K562 (cell line): ENCODE measurements around the gene USP10. TPM values are rescaled to one million over a fixed set of nuclear protein-coding genes. Genes with fewer than 3 reads are reported as not detected.

Source experiments
- ARNT ChIP-seq, 2 experiments: fragments of 450-650 bp; IDR thresholded peaks; 2 replicates each; pipeline ENCODE4 v1.6.1; 2016; ENCODE audit warnings: mild to moderate bottlenecking in 1 of 2
- GABPA ChIP-seq: fragments of 200-800 bp; sonication (Bioruptor generic); conservative IDR thresholded peaks from 2 replicates; pipeline ENCODE4 v1.6.1; 2016; ENCODE audit warnings: low read depth, missing genetic modification characterization, missing compliant biosample characterization
- HMG20B ChIP-seq: fragments of 250-450 bp; sonication (Bioruptor Pico); IDR thresholded peaks from 2 replicates; pipeline ENCODE4 v1.5.0; 2021; ENCODE audit warnings: mild to moderate bottlenecking
- LEF1 ChIP-seq: fragments of 450-650 bp; IDR thresholded peaks from 2 replicates; pipeline ENCODE4 v1.6.1; 2016; ENCODE audit warnings: mild to moderate bottlenecking
- MTF1 ChIP-seq: fragments of 250-450 bp; sonication (Bioruptor Pico); IDR thresholded peaks from 2 replicates; pipeline ENCODE4 v1.9.0; 2021; ENCODE audit warnings: moderate library complexity, mild to moderate bottlenecking, inconsistent platforms, borderline replicate concordance
- NFATC3 ChIP-seq: fragments of 450-650 bp; IDR thresholded peaks from 2 replicates; pipeline ENCODE4 v1.6.1; 2017; ENCODE audit warnings: mild to moderate bottlenecking
- POLR2B ChIP-seq: fragments of 450-650 bp; IDR thresholded peaks from 2 replicates; pipeline ENCODE4 v1.6.1; 2018; ENCODE audit warnings: low read depth; ENCODE audit not compliant: partially characterized antibody
- PTTG1 ChIP-seq: fragments of 450-650 bp; IDR thresholded peaks from 2 replicates; pipeline ENCODE4 v1.6.1; 2016; ENCODE audit warnings: low read depth, mild to moderate bottlenecking, missing genetic modification characterization, missing compliant biosample characterization
- XRCC3 ChIP-seq: fragments of 450-650 bp; IDR thresholded peaks from 2 replicates; pipeline ENCODE4 v1.6.1; 2017; ENCODE audit warnings: mild to moderate bottlenecking, moderate library complexity
- ZBTB17 ChIP-seq: fragments of 450-650 bp; formaldehyde crosslinking; IDR thresholded peaks from 2 replicates; pipeline ENCODE4 v1.4.0; 2020; ENCODE audit warnings: mild to moderate bottlenecking
- ZNF311 ChIP-seq: fragments of 250-450 bp; sonication (Bioruptor Pico); IDR thresholded peaks from 2 replicates; pipeline ENCODE4 v1.4.0; 2020; ENCODE audit warnings: mild to moderate bottlenecking, moderate library complexity
- ZNF444 ChIP-seq: fragments of 250-450 bp; sonication (Bioruptor Pico); IDR thresholded peaks from 2 replicates; pipeline ENCODE4 v1.4.0; 2020; ENCODE audit warnings: mild to moderate bottlenecking, moderate library complexity
- polyA plus RNA-seq, 8 experiments: library from polyadenylated mRNA; depleted of rRNA in 4 of 8; stranded (reverse) in 5 of 8; unstranded in 3 of 8; fragments of >200 nt; fragmentation: Nextera tagmentation in 2 of 8; fragmentation: Illumina TruSeq in 1 of 8; extraction: Ambion mirVana in 2 of 8; extraction: Trizol in 1 of 8; gene quantifications; 2 replicates each; pipeline versions ENCODE4 v1.2.1 to v1.2.3, GENCODE V29; 2011 to 2014; ENCODE audit warnings: inconsistent platforms in 1 of 8, missing spikeins in 1 of 8
- total RNA-seq, 7 experiments: library from RNA; depleted of rRNA in 6 of 7; stranded (reverse); fragments of >200 nt in 6 of 7; fragmentation: Illumina TruSeq in 2 of 7; extraction: Trizol in 2 of 7; gene quantifications; 2 replicates each; pipeline versions ENCODE4 v1.2.1 to v1.2.3, GENCODE V29; 2011 to 2021; ENCODE audit warnings: low replicate concordance in 1 of 7
- TF ChIP-seq, protein P1 (sequence below): sonication (generic); formaldehyde crosslinking; IDR thresholded peaks from 2 replicates; pipeline ENCODE4 v1.8.1; 2023; ENCODE audit warnings: mild to moderate bottlenecking, missing genetic modification reagents
- TF ChIP-seq, protein P2 (sequence below): fragments of 250-450 bp; sonication (Bioruptor Pico); IDR thresholded peaks from 2 replicates; pipeline ENCODE4 v1.4.0; 2020; ENCODE audit warnings: borderline replicate concordance
- TF ChIP-seq, protein P3 (sequence below), 2 experiments: fragments of 150-350 bp in 1 of 2; IDR thresholded peaks; 2 replicates each; pipeline ENCODE4 v1.6.1; 2012 to 2016; ENCODE audit warnings: low read depth in 2 of 2, low read length in 2 of 2, mild to moderate bottlenecking in 1 of 2, moderate library complexity in 1 of 2
- TF ChIP-seq, protein P4 (sequence below), 2 experiments: IDR thresholded peaks; 2 replicates each; pipeline ENCODE4 v1.6.1; 2011; ENCODE audit warnings: borderline replicate concordance in 1 of 2, control low read depth in 1 of 2, low read depth in 1 of 2, low read length in 1 of 2, mild to moderate bottlenecking in 1 of 2, mixed read lengths in 1 of 2, moderate library complexity in 1 of 2; ENCODE audit not compliant: insufficient read depth in 1 of 2, insufficient read length in 1 of 2, poor library complexity in 1 of 2, severe bottlenecking in 1 of 2; ENCODE audit errors: extremely low read depth in 1 of 2
- TF ChIP-seq, protein P5 (sequence below): fragments of 250-450 bp; sonication (Bioruptor Pico); IDR thresholded peaks from 2 replicates; pipeline ENCODE4 v1.8.0; 2021; ENCODE audit warnings: moderate library complexity, mild to moderate bottlenecking, inconsistent platforms

Gene USP10
- total and polyA plus RNA-seq, 9 of the 15 experiments (the other 6 are each of a cell fraction or from before 2014, with no cell fraction given) = 61.7 to 197 (median 116) TPM

DNA sequence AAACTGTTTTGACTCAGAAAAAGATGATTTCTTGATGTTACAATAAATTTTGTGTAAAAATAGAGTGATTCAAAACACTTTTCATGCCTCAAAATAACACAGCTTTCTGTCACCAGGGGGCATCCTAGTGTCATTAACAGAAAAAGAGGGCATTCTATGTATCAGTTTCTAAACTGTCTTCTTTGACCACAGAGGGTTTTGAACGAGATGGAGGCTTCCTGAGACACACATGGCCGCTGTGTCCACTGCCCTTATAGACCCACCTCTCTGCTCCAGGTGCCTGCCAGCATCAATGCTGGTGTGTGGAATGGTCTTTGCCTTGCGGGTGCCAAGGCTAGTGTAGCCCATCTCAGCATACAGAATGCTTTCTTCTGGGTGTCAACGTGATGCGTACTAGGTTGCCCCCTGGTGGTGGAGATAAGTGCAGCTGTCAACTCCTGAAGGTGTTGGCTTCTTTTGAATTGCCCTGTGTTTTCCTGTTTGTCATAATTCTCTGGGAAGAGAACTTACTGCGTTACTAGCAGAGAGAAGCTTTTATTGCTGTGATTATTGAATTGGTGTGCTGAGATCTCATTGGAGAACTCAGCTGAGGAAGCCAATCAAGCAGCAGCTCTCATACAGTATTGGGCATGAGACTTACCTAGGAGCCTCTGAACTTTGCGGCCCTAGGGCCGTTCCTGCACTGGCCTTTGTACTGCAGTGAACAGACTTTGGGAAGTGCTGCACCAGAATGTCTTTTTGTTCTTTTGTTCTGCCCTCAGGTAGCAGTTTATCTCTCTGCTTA lies 38.6 kb downstream of the USP10 start (continued):
- TF ChIP-seq PTTG1 (no peak), MTF1 (CRISPR knock-in tag) (no peak), GABPA (tag) (no peak), ZNF311 (CRISPR knock-in tag) (no peak), POLR2B (peak; percentile 5), XRCC3 (no peak), ARNT (IDR thresholded peaks at IDR 0.05) (no peak; a peak in 1 of 4 replicates), ZBTB17 (CRISPR knock-in tag) (no peak), NFATC3 (no peak), LEF1 (no peak), HMG20B (CRISPR knock-in tag) (no peak), ZNF444 (CRISPR knock-in tag) (no peak)
- TF ChIP-seq, protein P1, sequence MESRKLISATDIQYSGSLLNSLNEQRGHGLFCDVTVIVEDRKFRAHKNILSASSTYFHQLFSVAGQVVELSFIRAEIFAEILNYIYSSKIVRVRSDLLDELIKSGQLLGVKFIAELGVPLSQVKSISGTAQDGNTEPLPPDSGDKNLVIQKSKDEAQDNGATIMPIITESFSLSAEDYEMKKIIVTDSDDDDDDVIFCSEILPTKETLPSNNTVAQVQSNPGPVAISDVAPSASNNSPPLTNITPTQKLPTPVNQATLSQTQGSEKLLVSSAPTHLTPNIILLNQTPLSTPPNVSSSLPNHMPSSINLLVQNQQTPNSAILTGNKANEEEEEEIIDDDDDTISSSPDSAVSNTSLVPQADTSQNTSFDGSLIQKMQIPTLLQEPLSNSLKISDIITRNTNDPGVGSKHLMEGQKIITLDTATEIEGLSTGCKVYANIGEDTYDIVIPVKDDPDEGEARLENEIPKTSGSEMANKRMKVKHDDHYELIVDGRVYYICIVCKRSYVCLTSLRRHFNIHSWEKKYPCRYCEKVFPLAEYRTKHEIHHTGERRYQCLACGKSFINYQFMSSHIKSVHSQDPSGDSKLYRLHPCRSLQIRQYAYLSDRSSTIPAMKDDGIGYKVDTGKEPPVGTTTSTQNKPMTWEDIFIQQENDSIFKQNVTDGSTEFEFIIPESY (CRISPR knock-in tag) = 0 out of 2 replicates have a peak, but pooled peaks have one; percentile 18
- TF ChIP-seq, protein P2, sequence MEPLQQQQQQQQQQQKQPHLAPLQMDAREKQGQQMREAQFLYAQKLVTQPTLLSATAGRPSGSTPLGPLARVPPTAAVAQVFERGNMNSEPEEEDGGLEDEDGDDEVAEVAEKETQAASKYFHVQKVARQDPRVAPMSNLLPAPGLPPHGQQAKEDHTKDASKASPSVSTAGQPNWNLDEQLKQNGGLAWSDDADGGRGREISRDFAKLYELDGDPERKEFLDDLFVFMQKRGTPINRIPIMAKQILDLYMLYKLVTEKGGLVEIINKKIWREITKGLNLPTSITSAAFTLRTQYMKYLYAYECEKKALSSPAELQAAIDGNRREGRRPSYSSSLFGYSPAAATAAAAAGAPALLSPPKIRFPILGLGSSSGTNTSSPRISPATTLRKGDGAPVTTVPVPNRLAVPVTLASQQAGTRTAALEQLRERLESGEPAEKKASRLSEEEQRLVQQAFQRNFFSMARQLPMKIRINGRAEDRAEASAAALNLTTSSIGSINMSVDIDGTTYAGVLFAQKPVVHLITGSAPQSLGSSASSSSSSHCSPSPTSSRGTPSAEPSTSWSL = no peak
- TF ChIP-seq, protein P3, sequence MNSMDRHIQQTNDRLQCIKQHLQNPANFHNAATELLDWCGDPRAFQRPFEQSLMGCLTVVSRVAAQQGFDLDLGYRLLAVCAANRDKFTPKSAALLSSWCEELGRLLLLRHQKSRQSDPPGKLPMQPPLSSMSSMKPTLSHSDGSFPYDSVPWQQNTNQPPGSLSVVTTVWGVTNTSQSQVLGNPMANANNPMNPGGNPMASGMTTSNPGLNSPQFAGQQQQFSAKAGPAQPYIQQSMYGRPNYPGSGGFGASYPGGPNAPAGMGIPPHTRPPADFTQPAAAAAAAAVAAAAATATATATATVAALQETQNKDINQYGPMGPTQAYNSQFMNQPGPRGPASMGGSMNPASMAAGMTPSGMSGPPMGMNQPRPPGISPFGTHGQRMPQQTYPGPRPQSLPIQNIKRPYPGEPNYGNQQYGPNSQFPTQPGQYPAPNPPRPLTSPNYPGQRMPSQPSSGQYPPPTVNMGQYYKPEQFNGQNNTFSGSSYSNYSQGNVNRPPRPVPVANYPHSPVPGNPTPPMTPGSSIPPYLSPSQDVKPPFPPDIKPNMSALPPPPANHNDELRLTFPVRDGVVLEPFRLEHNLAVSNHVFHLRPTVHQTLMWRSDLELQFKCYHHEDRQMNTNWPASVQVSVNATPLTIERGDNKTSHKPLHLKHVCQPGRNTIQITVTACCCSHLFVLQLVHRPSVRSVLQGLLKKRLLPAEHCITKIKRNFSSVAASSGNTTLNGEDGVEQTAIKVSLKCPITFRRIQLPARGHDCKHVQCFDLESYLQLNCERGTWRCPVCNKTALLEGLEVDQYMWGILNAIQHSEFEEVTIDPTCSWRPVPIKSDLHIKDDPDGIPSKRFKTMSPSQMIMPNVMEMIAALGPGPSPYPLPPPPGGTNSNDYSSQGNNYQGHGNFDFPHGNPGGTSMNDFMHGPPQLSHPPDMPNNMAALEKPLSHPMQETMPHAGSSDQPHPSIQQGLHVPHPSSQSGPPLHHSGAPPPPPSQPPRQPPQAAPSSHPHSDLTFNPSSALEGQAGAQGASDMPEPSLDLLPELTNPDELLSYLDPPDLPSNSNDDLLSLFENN (IDR thresholded peaks at IDR 0.05; ENCODE audit: low read depth in 2 of 2, low read length in 2 of 2) = 0 out of 4 replicates have a peak, but pooled peaks of 1 of the 2 experiments have one; percentile 34
- TF ChIP-seq, protein P4, sequence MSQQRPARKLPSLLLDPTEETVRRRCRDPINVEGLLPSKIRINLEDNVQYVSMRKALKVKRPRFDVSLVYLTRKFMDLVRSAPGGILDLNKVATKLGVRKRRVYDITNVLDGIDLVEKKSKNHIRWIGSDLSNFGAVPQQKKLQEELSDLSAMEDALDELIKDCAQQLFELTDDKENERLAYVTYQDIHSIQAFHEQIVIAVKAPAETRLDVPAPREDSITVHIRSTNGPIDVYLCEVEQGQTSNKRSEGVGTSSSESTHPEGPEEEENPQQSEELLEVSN (IDR thresholded peaks at IDR 0.05; ENCODE audit: borderline replicate concordance in 1 of 2, extremely low read depth in 1 of 2, insufficient read depth in 1 of 2, insufficient read length in 1 of 2, low read depth in 1 of 2, low read length in 1 of 2, poor library complexity in 1 of 2, severe bottlenecking in 1 of 2) = no peak
- TF ChIP-seq, protein P5, sequence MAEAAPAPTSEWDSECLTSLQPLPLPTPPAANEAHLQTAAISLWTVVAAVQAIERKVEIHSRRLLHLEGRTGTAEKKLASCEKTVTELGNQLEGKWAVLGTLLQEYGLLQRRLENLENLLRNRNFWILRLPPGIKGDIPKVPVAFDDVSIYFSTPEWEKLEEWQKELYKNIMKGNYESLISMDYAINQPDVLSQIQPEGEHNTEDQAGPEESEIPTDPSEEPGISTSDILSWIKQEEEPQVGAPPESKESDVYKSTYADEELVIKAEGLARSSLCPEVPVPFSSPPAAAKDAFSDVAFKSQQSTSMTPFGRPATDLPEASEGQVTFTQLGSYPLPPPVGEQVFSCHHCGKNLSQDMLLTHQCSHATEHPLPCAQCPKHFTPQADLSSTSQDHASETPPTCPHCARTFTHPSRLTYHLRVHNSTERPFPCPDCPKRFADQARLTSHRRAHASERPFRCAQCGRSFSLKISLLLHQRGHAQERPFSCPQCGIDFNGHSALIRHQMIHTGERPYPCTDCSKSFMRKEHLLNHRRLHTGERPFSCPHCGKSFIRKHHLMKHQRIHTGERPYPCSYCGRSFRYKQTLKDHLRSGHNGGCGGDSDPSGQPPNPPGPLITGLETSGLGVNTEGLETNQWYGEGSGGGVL (CRISPR knock-in tag) = no peak
